HG02623 (cell line): ENCODE results near the gene ILKAP.

ENCODE experiments used
- ATAC-seq: cut with Tn5 transposase; IDR thresholded peaks from one replicate; pipeline ENCODE4 v1.9.1; 2021; ENCODE audit warnings: moderate library complexity; ENCODE audit not compliant: unreplicated experiment

Gene ILKAP

DNA sequence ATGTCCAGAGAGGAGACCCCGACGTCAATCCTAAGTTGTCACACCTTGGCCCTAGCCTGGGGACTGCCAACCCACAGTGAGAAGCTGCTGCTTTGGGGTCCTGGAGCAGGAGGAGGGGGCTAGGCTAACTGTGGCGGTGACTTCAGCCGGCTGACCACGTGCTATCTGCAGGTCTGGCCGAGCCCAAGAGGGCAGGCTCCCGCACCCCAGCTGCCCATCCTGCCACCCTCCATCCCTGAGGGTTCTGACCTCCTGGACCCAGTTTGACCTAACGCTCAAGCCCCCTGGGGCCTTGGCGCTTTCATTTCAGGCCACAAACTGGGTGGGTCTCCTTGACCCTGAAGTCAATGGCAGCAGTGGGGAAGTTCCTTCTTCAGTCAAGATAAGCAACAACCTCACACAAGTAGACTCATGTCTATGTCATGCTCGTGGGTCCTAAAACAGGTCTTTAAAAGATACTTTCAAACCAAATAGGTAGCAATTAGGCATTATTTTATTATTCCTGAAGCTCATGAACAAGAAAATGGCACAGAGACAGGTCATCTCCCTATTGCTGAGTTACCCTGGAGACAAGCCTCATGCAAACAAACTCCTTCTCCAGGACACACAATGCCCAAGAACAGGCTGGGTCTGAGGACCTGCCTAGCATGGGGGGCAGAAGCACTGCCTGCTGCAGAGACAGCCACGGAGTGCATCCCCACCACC is 34.1 kb upstream of the ILKAP start:
- ATAC-seq, result no peak

DNA sequence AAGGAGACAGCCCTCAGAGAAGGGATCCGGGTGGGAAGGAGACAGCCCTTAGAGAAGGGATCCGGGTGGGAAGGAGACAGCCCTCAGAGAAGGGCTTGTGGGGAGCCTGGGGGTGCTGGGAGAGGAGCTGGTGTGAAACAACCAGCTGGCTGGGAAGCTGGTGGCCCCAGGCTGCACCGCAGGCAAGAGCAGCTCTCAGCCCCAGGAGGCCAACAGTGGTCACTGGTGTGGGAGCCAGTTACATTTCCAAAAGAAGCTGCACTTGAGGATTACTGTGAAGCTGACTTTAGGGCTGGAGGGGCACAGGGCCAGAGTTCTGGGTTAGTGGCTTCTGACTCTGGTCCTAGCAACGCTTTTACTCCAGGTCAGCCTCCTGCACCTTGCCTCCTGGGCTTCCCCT is 33.1 kb upstream of the ILKAP start:
- ATAC-seq, result no peak

DNA sequence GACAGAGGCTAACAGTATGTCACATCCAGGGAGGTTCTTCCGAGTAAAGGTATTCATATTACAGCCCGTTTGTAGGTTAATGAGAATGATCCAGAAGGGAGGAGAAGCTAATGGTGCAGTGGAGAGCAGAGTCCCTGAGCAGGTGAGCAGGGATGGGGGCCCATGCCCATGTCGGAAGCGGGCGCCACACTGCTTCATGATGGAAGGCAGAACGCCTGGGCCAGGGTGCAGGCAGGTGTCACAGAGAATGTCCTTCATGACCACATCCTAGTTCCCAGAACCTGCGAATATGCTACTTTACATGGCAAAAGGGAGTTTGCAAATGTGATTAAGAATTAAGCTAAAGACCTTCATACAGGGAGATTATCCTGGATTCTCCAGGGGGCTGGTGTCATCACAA is 32.4 kb upstream of the ILKAP start:
- no peak for ATAC-seq

DNA sequence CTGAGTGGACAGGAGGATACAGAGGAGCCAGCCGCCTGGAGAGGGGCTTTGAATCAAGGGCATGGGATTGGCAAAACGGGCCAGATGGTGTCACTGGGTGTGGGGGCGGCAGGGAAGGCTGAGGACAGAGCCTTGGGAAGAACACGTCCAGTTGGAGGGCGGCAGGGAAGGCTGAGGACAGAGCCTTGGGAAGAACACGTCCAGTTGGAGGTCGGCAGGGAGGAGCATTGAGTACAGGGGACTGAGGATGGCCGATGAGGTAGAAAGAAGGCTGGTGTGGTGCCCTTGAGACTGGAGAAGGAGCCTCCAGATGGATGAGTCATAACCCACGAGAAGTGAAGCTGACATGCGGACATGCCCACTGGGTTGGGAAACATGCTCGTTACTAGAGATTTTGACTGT is 31.8 kb upstream of the ILKAP start:
- no peak for ATAC-seq

DNA sequence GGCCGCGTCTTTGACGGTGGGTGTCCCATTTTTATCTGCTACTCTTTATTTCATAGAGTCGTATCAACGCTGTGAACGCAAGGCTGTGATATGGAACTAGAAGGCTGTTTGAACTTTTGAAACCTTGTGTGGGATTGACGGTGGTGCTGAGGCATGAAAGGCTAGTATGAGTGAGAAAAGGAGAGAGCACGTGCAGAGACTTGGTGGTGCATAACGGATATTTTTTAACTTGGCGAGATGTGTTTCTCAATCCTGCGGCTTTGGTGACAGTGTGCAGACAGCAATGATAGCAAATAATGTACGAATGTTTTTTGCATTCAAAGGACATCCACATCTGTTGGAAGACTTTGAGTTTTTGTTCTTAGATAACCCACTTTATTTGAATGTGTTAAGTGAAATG is 30.1 kb upstream of the ILKAP start:
- no peak for ATAC-seq

DNA sequence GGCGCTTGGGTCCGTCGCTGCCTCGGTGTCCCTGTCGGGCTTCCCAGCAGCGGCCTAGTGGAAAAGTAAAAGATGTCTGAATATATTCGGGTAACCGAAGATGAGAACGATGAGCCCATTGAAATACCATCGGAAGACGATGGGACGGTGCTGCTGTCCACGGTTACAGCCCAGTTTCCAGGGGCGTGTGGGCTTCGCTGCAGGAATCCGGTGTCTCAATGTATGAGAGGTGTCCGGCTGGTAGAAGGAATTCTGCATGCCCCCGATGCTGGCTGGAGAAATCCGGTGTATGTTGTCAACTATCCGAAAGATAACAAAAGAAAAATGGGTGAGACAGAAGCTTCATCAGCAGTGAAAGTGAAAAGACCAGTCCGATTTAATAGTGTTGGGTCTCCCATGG is 28.3 kb upstream of the ILKAP start:
- ATAC-seq, result no peak

DNA sequence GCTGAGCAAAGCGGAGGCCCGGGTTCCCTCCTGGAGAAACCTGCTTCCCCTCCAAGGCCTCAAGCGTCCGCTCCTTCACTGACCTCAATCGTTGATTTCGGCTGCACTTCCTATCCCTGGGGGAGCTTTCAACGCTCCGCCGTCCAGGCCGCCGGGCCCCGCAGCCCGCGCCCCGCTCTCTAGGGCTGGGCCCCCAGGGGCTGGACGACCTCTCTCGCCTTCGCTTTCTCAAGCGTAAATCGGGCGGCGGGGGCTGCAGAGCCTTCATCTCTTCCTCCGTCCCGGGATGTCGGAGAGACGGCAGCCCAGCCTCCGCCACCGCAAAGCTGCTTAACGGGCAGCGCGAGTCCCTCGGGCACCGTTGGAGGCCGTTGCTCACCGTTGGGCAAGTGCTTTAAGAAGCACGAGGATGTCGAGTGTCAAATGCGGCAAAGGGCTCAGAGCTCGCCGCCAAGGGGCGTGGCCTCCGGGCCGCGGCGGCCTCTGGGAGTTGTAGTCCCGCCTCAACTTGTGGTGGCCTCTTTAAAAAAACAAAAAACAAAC is 27.8 kb upstream of the ILKAP start:
- peak; percentile 46 for ATAC-seq

DNA sequence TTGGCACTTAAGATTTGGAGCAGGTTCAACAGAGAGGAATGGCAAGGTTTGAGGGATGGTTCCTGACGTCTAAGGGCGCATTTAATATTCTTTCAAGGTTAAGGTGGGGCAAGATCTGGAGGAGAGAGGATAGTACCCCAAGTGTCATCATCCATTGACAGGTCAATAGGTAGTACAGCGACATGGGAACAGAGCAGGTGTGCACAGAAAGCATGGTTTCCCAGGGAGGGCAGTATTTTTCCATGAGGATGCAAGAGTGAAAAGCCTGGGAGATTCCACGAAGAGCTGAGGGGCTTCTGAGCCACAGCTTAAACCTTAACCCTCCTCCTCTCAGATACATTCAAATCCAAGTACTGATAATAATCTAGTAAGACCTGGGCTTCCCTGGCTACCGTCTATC is 27.2 kb upstream of the ILKAP start:
- ATAC-seq, result no peak

DNA sequence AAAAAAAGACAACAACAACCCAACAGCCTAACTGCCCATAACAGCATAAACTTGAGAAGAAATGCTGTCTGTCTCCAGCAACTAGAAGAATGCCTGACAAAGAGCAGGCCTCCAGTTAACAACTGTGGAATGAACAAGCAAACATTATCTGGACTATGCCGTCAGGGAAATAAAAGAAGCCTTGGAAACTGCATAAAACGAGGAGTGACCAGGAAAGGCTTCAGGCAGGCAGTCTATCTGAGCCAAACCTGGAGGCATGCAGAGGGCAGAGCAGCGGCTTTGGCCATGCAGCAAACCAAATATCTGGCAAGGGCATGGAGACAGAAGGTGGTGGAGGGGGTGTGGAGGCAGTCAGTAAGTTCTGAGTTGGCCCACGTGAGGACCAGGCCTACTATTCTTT is 25.2 kb upstream of the ILKAP start:
- no peak for ATAC-seq

DNA sequence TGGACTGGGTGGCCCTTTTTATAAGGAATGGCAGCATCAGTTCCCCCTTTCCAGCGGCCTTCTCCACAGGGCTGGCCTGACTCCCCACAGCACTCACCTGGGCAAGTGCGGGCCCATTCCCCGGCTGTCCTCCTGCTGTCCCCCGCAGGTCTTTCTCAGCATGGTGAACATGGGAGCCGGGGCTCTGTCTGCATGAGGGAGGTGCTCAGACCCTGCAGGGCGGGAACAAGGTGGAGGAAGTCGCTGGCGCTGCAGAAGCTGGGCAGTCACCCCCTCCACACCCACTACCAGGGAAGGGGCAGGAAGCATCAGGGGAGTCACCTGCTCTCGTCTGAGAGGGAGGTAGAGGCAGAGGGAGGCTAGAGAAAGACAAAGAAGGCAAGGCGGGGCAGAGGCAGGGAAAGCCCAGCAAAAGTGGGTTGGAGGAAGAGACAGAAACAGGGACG is 24.1 kb upstream of the ILKAP start:
- ATAC-seq, result no peak

DNA sequence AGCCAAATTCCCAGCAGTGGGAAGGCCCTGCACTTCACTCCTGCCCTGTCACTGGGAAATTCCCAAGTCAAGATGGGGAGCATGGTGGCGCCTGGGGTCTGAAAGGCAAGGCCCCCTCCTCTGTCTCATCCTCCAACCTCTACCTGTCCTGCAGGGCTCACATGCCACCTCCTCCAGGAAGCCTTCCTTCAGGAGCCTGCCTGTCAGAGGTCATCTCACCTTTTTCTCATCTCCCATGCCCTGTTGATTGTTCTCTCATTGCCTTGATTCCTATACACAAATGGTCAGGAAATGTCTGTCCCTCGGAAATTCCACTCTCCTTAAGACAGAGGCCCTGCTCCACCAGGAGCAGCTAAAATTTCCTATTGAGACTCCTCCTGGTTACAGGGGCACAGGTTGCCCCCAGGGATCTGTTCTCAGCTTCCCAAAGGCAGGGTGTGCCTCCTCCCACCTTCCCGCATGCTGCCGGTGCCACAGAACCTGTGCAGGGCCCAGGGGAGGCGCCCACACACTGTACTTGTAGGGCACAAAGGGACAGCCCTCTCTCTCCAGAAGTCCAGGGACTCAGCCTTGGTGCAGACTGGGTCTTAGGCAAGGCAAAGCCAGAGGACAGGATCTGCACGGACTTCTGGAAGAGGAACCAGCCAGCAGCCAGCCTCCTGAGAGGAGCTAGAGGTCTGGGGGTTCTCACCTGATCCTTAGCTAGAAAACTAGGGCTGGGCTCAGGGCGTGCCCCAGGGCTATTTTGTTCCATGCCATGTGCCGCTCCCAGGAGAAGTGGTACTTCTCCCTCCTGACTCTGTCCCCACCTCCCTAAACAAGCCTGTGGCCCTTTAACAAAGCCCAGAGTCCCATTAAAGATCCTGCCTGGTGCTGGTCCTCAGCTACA is 23.4 kb upstream of the ILKAP start:
- ATAC-seq, result no peak

DNA sequence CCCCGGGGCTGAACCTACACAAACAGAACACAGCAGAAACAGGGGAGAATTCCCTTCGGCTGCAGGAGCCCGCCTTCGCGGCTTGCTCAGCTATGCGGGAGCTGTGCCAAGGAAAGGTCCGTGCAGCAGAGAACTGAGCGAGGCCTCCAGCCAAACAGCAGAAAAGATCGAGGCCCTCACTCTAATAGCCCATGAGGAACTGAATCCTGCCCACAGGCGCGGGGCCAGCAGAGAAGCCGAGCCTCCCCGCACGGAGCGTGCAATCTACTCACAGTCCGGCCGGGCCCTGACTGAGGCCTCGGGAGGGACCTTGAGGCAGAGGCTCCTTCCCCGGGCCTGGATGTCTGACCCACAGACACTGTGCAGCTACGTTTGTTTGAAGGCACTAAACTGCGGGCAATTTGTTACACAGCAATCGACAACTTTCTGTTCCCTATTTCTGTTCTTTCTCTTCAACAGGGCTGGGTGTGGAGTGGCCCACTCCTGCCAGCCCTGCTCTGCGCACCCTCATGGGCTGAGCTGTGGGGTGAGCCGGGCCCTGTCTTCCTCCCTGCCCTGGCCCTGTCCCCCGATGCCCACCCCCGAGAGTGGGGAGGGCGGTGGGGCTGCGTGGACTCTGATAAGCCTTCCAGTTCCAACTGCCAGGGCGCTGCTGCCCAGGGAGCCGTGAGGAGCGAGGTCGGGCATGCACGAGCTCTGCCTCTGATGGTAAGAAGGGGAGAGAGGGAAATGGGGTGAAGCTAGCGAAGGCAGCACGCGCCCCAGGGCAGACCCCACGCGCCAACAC is 22.6 kb upstream of the ILKAP start:
- no peak for ATAC-seq

DNA sequence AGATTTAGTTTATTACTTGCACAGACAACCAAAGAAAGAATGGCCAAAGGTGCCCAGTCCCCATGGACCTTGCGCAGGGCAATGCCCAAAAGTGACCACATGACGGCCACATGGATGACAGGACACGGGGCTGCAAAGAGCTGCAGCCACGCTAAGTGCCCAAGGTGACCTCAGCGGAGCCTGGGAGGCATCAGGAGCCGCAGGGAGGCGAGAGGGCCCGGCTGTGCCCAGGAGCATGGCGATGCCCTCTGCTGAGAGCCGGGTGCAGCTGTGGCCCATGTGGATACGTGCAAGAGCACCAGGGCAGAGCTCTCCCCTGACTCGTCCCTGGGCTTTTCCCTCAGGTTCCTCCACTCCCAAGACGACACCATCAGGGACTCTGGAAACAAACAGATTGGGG is 21.6 kb upstream of the ILKAP start:
- no peak for ATAC-seq

DNA sequence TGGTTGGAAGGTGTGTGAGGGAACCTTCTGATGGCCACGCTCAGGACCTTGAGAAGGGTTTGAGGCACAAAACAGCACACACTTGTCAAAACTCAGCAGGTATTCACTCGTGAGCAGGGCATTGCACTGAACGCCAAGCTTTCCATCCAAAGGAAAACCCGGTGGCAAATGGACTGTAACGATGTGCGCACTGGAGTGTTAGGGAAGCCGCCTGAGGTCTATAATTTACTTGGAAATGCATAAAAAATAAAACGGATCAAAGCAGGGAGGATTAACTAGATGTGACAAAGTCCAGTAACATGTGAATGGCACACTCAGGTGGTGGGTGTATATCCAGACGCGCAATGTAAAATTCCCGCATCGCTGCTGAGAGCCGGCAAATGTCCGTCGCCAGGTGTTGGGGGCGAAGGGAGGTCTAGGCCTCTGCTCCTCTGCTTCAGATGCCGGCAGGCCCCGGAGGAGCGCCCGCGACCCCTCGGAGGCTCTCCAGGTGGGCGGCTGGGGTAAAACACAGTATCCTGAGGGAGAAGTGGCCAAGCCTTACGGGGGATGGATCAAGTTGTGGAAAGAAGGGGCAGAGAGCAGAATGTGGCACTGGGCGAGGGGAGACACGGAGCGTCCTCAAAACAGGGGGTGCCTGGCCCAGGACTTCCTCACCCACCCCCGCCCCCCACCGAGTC is 21.0 kb upstream of the ILKAP start:
- ATAC-seq, result no peak

DNA sequence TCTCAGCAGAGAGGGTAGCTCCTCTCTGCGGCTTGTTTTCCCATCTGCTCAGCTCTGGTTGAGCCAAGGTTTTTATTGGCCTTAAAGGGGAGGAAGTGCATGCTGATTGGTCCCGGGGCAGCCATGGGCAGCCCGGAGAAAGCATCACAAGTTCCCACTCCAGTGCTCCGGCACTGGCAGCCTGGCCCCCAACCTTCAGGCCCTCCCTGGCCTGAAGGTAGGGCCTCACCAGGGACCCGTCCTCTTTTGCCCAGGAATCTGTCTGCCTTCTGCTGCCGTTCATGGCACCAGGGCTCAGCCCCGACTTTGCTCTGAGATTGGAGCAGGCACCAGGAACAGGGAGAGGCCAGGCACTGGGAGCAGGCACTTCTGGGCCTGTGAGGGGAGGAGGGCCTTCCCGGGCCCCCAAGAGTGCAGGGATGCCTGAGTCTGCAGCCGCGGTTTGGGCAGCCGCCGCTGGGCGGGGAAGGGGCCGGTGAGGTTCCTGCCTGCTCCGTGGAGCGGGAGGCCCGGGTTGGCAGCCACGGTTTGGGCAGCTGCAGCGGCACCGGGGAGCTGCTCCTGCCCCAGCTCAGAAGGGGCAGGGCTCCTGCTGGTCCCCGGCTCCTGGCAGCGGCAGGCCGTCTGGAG is 17.5 kb upstream of the ILKAP start:
- no peak for ATAC-seq

DNA sequence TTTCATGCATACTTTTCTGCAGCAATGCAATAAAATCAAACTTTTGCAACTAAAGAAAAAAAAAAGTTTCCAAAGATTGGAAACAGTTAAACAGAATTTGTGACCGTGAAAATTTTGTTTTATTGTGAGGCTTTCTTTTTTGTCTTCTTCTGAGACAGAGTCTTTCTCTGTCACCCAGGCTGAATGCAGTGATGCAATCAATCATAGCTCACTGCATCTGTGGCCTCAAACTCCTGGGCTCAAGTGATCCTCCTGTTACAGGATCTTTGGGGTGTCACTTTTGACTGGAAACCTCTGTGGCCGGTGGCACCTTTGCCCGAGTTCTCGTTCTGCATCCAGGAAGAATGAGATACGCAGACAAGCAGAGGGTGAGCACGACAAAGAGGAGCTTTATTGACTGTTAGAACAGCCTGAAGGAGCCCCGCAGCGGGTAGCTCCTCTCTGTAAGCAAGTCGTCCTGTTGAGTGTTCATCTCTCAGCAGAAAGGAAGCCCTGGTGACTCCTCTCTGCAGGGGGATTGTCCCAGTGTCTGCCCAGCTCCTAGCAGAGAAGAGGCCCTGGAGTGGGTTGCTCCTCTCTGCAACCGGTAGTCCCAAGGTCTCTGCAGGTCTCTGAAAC is 16.9 kb upstream of the ILKAP start:
- ATAC-seq, result no peak

DNA sequence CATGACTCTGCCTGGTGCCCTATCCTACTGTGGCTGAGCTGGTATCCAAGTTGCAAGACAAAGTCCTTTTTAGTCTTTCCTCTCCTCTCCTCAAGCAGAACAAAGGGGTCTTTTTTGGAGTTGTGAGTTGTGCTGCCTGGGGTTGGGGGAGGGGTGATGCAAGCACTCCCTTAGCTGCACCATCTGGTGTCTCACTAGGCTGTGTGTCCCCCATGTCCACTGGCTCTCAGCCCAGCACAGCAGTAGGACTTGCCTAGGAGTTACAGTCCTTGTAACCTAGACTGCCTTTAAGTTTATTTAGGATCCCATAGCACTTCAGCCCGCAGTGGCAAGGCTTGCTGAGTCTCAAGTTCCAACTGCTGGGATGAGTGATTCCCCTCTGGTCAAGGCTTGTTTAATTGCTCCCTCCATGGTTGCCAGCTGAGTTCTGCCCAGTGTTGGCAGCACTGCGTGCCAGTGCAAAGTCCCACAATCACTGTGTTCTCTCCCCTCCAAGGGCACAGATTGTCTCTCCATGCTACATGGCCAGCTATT is 13.2 kb upstream of the ILKAP start:
- ATAC-seq, result no peak

DNA sequence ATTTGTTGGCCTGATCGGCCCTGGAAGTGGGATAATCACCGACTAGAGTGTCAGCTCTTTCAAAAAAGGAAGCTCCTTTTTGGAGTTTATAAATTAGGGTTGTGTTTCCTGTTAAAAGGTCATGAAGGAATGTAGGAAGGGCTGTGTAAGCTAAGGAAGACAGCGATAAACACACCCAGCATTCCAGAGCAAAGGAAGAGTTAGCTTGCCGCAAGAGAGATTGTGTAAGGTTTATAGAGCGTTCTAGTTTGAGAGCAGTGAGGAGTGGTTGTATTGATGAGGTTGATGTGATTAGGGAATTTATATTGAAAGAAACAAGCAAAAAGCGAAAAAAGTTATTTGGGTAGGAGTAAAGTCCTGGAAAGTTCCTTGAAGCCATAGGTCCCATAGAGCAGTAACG is 3.5 kb upstream of the ILKAP start:
- ATAC-seq, result no peak

DNA sequence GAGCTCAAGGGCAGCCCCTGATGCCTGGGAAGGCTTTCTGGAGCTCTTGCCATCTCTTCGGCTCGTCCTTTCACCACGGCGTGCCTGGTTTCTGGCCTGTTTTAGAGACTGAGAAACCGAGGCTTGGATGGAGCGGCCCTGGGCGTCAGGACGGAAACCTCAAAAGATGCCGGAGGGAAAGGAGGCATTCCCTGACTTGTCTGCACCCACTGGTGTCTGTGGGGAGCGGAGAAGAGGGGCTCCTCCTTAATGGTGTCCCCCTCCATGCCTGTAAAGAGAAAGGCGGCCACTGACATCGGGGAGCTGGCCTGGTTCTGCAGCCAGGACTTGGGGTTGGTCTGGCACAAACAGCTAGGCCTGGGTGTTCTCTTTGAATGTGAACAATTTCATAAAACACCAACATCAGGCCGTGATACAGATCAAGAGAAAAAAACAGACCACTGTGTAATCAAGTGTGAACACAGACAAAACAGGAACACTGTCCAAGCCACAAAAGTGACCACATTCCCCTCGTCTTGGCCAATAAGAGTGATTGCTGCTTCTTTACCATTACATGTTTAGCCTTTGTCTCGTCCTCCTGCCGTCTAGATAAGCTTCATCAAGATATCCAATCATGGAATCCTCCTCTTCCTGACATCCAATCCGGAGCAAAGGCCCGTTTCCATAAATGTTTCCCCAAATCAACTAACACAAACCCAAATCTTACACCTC is 633 bp upstream of the ILKAP start:
- peak; percentile 4 for ATAC-seq
